HG03571 (cell line): ENCODE results near the gene OR4E2.
"Not testable (repeated sequence)": the region's sequence is repeated elsewhere in the genome, so short reads cannot be mapped to it uniquely, and the experiment has no call there.

Experiments used
- ATAC-seq: cut with Tn5 transposase; IDR thresholded peaks from one replicate; pipeline ENCODE4 v1.9.1; 2021; ENCODE audit not compliant: unreplicated experiment

The OR4E2 gene

GRCh38 chr14:21653331-21653885 is at the start of gene OR4E2:
Gene OR4E2 (plus strand): TSS chr14:21653835. CDS start chr14:21665083, 11,248 bp downstream.
- no peak for ATAC-seq

GRCh38 chr14:21612324-21612723 is 41.3 kb upstream of the OR4E2 start:
- ATAC-seq: no peak

GRCh38 chr14:21614240-21614639 is 39.4 kb upstream of the OR4E2 start:
- no peak for ATAC-seq

- no peak for ATAC-seq
Observed at GRCh38 chr14:21617614-21618013, 36.0 kb upstream of the OR4E2 start.

- no peak for ATAC-seq
Observed at GRCh38 chr14:21626491-21627230, 27.0 kb upstream of the OR4E2 start.

GRCh38 chr14:21630503-21630902 is 23.1 kb upstream of the OR4E2 start:
- not testable (repeated sequence) for ATAC-seq

- no peak for ATAC-seq
Observed at GRCh38 chr14:21631084-21631483, 22.6 kb upstream of the OR4E2 start.

GRCh38 chr14:21634840-21635239 is 18.8 kb upstream of the OR4E2 start, which contains the start of gene OR10G2:
Gene OR10G2 (minus strand): TSS chr14:21634940. CDS start chr14:21634842, 98 bp downstream.
- no peak for ATAC-seq

GRCh38 chr14:21642683-21643082 is 11.0 kb upstream of the OR4E2 start:
- ATAC-seq: no peak

- no peak for ATAC-seq
Observed at GRCh38 chr14:21643407-21643806, 10.2 kb upstream of the OR4E2 start.

- ATAC-seq: no peak
Observed at GRCh38 chr14:21647380-21647779, 6.3 kb upstream of the OR4E2 start.

- ATAC-seq: no peak
Observed at GRCh38 chr14:21652209-21652808, 1.3 kb upstream of the OR4E2 start.

- ATAC-seq: no peak
Observed at GRCh38 chr14:21654215-21654614, 580 bp downstream of the OR4E2 start.

- ATAC-seq: no peak
Observed at GRCh38 chr14:21656980-21657379, 3.3 kb downstream of the OR4E2 start.

- ATAC-seq: no peak
Observed at GRCh38 chr14:21668377-21668776, 14.7 kb downstream of the OR4E2 start.

GRCh38 chr14:21669284-21669683 is 15.6 kb downstream of the OR4E2 start:
- no peak for ATAC-seq

GRCh38 chr14:21671371-21671770 is 17.7 kb downstream of the OR4E2 start:
- no peak for ATAC-seq

- no peak for ATAC-seq
Observed at GRCh38 chr14:21672116-21672515, 18.5 kb downstream of the OR4E2 start.

- no peak for ATAC-seq
Observed at GRCh38 chr14:21673718-21674117, 20.1 kb downstream of the OR4E2 start, which contains the start of gene OR4E1. Gene OR4E1 (minus strand): TSS chr14:21673818. CDS start chr14:21670935, 2,883 bp downstream.

- no peak for ATAC-seq
Observed at GRCh38 chr14:21675566-21675965, 21.9 kb downstream of the OR4E2 start.

GRCh38 chr14:21680072-21680471 is 26.4 kb downstream of the OR4E2 start:
- ATAC-seq: no peak

- no peak for ATAC-seq
Observed at GRCh38 chr14:21686468-21686867, 32.8 kb downstream of the OR4E2 start.
